Measurements from ENCODE around the gene CDK19. TPM values are rescaled to one million over a fixed set of nuclear protein-coding genes. Genes with fewer than 3 reads are reported as not detected.
"Not testable (repeated sequence)": the region's sequence is repeated elsewhere in the genome, so short reads cannot be mapped to it uniquely, and the experiment has no call there.

The CDK19 gene
- total and polyA plus RNA-seq, 2 of the 4 experiments (the other 2 are of a cell fraction) = 6.0 to 6.8 TPM

GRCh38 chr6:110606151-110606550 is 209.1 kb downstream of the CDK19 start:
- no peak overlapping the region for H4K91ac ChIP-seq (ENCODE audit: insufficient read depth, low read depth, low read length)
- no peaks in the 10 kb centered on the region for H3K9me3 ChIP-seq (ENCODE audit: control insufficient read depth, insufficient read depth, low read length)
- no peaks in the 10 kb centered on the region for H3K79me1 ChIP-seq (ENCODE audit: low read depth in 1 of 2, low read length in 2 of 2)
- BruUV-seq (replicated peaks) = no TSS peak
- no peak overlapping the region for H3K4ac ChIP-seq (ENCODE audit: low read depth, low read length)
- no peak overlapping the region for H3K23ac ChIP-seq (ENCODE audit: low read depth, low read length)
- no peaks in the 10 kb centered on the region for H4K20me1 ChIP-seq (ENCODE audit: insufficient read depth, low read length)
- H2AK9ac ChIP-seq (replicated peaks; ENCODE audit: low read depth, low read length, poor library complexity) = no peak overlapping the region
- ChIA-PET CTCF (no interaction called here), POLR2A (ENCODE audit: unreplicated experiment) (no interaction called here)
- H2AK5ac ChIP-seq (ENCODE audit: low read depth, low read length) = no peak overlapping the region
- H2BK5ac ChIP-seq (ENCODE audit: low read depth, low read length, poor library complexity, severe bottlenecking) = no peak overlapping the region
- no peak overlapping the region for H3K18ac ChIP-seq (ENCODE audit: low read depth, low read length)
- no peak overlapping the region for H4K8ac ChIP-seq (ENCODE audit: low read depth in 2 of 2, low read length in 2 of 2)
- no peak overlapping the region for H3K56ac ChIP-seq (ENCODE audit: extremely low read depth, insufficient read depth, low read length)
- no peak overlapping the region for H2BK20ac ChIP-seq (ENCODE audit: low read depth, low read length)
- ATAC-seq (ENCODE audit: low read depth) = no peak
- H3K9me1 ChIP-seq (ENCODE audit: insufficient read depth, low read length) = no peaks in the 10 kb centered on the region
- TF ChIP-seq MAZ (IDR thresholded peaks at IDR 0.05; ENCODE audit: borderline replicate concordance, low read depth, low read length) = no peak
- intact Hi-C loops (cut with micrococcal nuclease) = no loop called here
- dilution Hi-C loops (cut with HindIII; ENCODE audit: low sequenced_read_pairs, unreplicated experiment) = no loop called here
- no peaks in the 10 kb centered on the region for H3K27me3 ChIP-seq (ENCODE audit: control insufficient read depth, insufficient read depth, low read length)
- 63% methylated on average over 2 of the region's 4 CpGs; no CpG with 5 or more reads in 1 of the 2 experiments for WGBS, 2 experiments (ENCODE audit: extremely low coverage in 2 of 2, insufficient read length in 1 of 2)
- H4K5ac ChIP-seq (ENCODE audit: low read depth, low read length) = no peak overlapping the region
- no peak overlapping the region for H3K4me3 ChIP-seq (ENCODE audit: insufficient read depth, low read depth, low read length)
- no peak overlapping the region for H3K4me2 ChIP-seq (ENCODE audit: low read depth, low read length)
- H3K36me3 ChIP-seq (ENCODE audit: control insufficient read depth, insufficient read depth, low read length) = no peaks in the 10 kb centered on the region
- no peak overlapping the region for H2BK15ac ChIP-seq (ENCODE audit: low read depth, low read length)
- H2AFZ ChIP-seq (replicated peaks; ENCODE audit: low read length, poor library complexity) = no peak overlapping the region
- no peak overlapping the region for H3K9ac ChIP-seq (ENCODE audit: low read depth, low read length)
- H3K14ac ChIP-seq (replicated peaks; ENCODE audit: low read depth, low read length) = no peak overlapping the region
- H2BK120ac ChIP-seq (ENCODE audit: low read depth, low read length) = no peak overlapping the region
- H3K4me1 ChIP-seq (ENCODE audit: control insufficient read depth, insufficient read depth, low read length) = no peaks in the 10 kb centered on the region
- no peak for DNase-seq
- in situ Hi-C loops (cut with MboI; ENCODE audit: low sequenced_read_pairs) = no loop called here
- H3K27ac ChIP-seq (ENCODE audit: insufficient read depth, low read length) = no peak overlapping the region

DNA sequence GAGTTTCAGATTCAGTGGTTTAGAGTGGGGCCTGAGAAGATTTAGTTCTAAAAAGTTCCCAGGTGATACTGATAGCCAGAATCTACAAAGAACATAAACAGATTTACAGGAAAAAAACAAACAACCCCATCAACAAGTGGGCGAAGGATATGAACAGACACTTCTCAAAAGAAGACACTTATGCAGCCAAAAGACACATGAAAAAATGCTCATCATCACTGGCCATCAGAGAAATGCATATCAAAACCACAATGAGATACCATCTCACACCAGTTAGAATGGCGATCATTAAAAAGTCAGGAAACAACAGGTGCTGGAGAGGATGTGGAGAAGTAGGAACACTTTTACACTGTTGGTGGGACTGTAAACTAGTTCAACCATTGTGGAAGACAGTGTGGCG is 214.6 kb downstream of the CDK19 start:
- H3K27me3 ChIP-seq (ENCODE audit: control insufficient read depth, insufficient read depth, low read length); H2AK9ac ChIP-seq (replicated peaks; ENCODE audit: low read depth, low read length, poor library complexity); H2BK120ac ChIP-seq (ENCODE audit: low read depth, low read length); H3K4ac ChIP-seq (ENCODE audit: low read depth, low read length); H3K4me2 ChIP-seq (ENCODE audit: low read depth, low read length); H2BK20ac ChIP-seq (ENCODE audit: low read depth, low read length); BruUV-seq (replicated peaks); H2AFZ ChIP-seq (replicated peaks; ENCODE audit: low read length, poor library complexity); H2BK15ac ChIP-seq (ENCODE audit: low read depth, low read length); in situ Hi-C loops (cut with MboI; ENCODE audit: low sequenced_read_pairs); H3K18ac ChIP-seq (ENCODE audit: low read depth, low read length); H3K9me3 ChIP-seq (ENCODE audit: control insufficient read depth, insufficient read depth, low read length); H3K14ac ChIP-seq (replicated peaks; ENCODE audit: low read depth, low read length); dilution Hi-C loops (cut with HindIII; ENCODE audit: low sequenced_read_pairs, unreplicated experiment); DNase-seq; H3K4me1 ChIP-seq (ENCODE audit: control insufficient read depth, insufficient read depth, low read length); H3K23ac ChIP-seq (ENCODE audit: low read depth, low read length); H3K36me3 ChIP-seq (ENCODE audit: control insufficient read depth, insufficient read depth, low read length); POLR2A ChIA-PET (ENCODE audit: unreplicated experiment); ATAC-seq (ENCODE audit: low read depth); H2AK5ac ChIP-seq (ENCODE audit: low read depth, low read length); H3K79me1 ChIP-seq (ENCODE audit: low read depth in 1 of 2, low read length in 2 of 2); H3K27ac ChIP-seq (ENCODE audit: insufficient read depth, low read length); H4K5ac ChIP-seq (ENCODE audit: low read depth, low read length); H3K56ac ChIP-seq (ENCODE audit: extremely low read depth, insufficient read depth, low read length); H2BK5ac ChIP-seq (ENCODE audit: low read depth, low read length, poor library complexity, severe bottlenecking); CTCF ChIA-PET; H4K91ac ChIP-seq (ENCODE audit: insufficient read depth, low read depth, low read length); intact Hi-C loops (cut with micrococcal nuclease); H3K4me3 ChIP-seq (ENCODE audit: insufficient read depth, low read depth, low read length); H4K20me1 ChIP-seq (ENCODE audit: insufficient read depth, low read length); H3K9me1 ChIP-seq (ENCODE audit: insufficient read depth, low read length); H3K9ac ChIP-seq (ENCODE audit: low read depth, low read length); H4K8ac ChIP-seq (ENCODE audit: low read depth in 2 of 2, low read length in 2 of 2): not testable (repeated sequence)
- no CpG with 5 or more reads among the region's 3 CpGs for WGBS, 2 experiments (ENCODE audit: extremely low coverage in 2 of 2, insufficient read length in 1 of 2)

All from IMR-90 (cell line).